GM12872 (cell line): ENCODE results near the gene RANBP3.

Source experiments
- CTCF ChIP-seq: IDR thresholded peaks from 3 replicates; pipeline ENCODE4 v1.5.1; 2011; ENCODE audit warnings: low read depth, mild to moderate bottlenecking, low read length, moderate library complexity; ENCODE audit not compliant: insufficient read depth

Gene RANBP3

GRCh38 chr19:5891938-5892771, 85.8 kb downstream of the RANBP3 start:
- peak; percentile 70 for TF ChIP-seq CTCF

- TF ChIP-seq CTCF = no peak
Observed at GRCh38 chr19:5891572-5891937, 86.4 kb downstream of the RANBP3 start.

GRCh38 chr19:5890099-5890498, 87.8 kb downstream of the RANBP3 start:
- TF ChIP-seq CTCF = no peak

GRCh38 chr19:5889288-5889971, 88.5 kb downstream of the RANBP3 start:
- no peak for TF ChIP-seq CTCF

- no peak for TF ChIP-seq CTCF
Observed at GRCh38 chr19:5882421-5882968, 95.4 kb downstream of the RANBP3 start.

- no peak for TF ChIP-seq CTCF
Observed at GRCh38 chr19:5881543-5882299, 96.2 kb downstream of the RANBP3 start.

- no peak for TF ChIP-seq CTCF
Observed at GRCh38 chr19:5880604-5881078, 97.3 kb downstream of the RANBP3 start.
